ENCODE results near the gene NLRP6. TPM values are rescaled to one million over a fixed set of nuclear protein-coding genes. Genes with fewer than 3 reads are reported as not detected.

The NLRP6 gene
- polyA plus RNA-seq, 3 donors: 0.10 to 0.51 (median 0.24) TPM

DNA sequence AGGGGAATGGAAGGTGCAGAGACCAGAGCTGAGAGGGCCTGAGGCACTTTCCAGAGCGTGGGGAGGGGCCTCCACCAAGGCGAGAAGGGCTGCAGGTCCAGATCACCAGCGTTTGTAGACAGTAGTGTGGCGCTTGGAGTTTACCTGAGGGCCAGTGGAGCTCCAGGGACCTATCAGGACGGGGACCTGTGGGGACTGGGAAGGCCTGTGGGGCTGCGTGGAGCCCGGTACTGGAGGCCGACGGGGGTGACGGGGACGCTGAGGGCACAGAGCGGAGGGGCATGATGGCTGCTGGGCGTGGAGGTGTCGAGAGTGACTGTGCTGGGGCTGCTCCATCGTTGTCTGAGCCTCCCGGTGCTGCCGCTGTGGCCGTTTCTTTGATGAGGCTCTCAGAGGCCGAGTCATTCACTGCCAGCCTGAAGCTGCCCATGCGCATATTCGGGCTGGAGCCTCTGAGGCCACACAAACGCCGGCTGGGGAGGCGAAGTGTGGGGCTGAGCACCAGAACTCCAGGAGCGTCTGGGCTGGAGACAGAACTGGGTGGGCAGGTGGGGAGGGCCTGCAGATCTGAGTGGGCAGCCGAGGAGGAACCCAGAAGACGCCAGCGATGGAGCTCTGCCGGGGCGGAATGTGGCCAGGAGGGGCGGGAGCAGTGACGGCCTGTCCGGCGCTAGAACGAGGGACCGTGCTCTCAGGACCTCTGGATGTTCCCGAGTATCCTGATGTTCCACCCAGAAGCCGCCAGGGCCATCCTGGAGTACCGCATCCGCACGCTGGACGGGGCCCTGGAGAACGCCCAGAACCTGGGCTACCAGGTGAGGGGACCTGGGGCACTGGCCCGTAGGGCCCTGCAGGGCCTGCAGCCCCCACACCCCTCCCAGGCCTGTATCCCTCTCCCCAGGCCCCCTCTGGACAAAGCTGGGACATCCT lies 13.3 kb downstream of the NLRP6 start:
- peaks cover 14 to 20% of the 10 kb centered on the region in 2 donors for H3K4me1 ChIP-seq (ENCODE audit: control insufficient read depth in 1 of 2, insufficient read depth in 2 of 2, low read length in 2 of 2)
- no peaks in the 10 kb centered on the region for H3K36me3 ChIP-seq (replicated peaks in 1 of 2; ENCODE audit: control insufficient read depth in 1 of 2, insufficient read depth in 2 of 2, low read length in 2 of 2)
- peak overlapping the region in 1 of 2 donors; percentile 48 for H3K4me3 Mint-ChIP-seq
- H2AFZ ChIP-seq (ENCODE audit: insufficient read depth, low read depth, low read length, poor library complexity, severe bottlenecking): no peak overlapping the region
- H3K9ac ChIP-seq (ENCODE audit: insufficient read depth, low read length, poor library complexity, severe bottlenecking): no peak overlapping the region
- no peak overlapping the region for H3K4me2 ChIP-seq (replicated peaks; ENCODE audit: extremely low read depth, low read length, poor library complexity, severe bottlenecking)
- no peaks in the 10 kb centered on the region for H3K9me3 ChIP-seq (replicated peaks in 1 of 2; ENCODE audit: control insufficient read depth in 1 of 2, insufficient read depth in 1 of 2, low read length in 2 of 2)
- no peak overlapping the region for H3K27ac ChIP-seq (ENCODE audit: low read depth in 1 of 2, low read length in 2 of 2)
- no peaks in the 10 kb centered on the region for H3K79me2 ChIP-seq (ENCODE audit: insufficient read depth, low read length)
- H3K27me3 ChIP-seq (ENCODE audit: control insufficient read depth in 2 of 2, insufficient read depth in 2 of 2, low read length in 2 of 2): peaks cover 0 to 17% of the 10 kb centered on the region in 2 donors
- no peaks in the 10 kb centered on the region for H4K20me1 ChIP-seq (ENCODE audit: insufficient read depth, low read length)
- peaks cover 10 to 11% of the 10 kb centered on the region in 2 donors for H3K36me3 Mint-ChIP-seq
- intact Hi-C loops (cut with micrococcal nuclease): no loop called here
- H3K27me3 Mint-ChIP-seq (ENCODE audit: low read depth in 3 of 3): peaks cover 22 to 45% (median 29%) of the 10 kb centered on the region in 3 donors
- peak overlapping the region in 1 of 7 donors; percentile 57 for H3K27ac Mint-ChIP-seq
- H3K4me1 Mint-ChIP-seq: peaks cover 17% of the 10 kb centered on the region
- TF ChIP-seq, protein P1, sequence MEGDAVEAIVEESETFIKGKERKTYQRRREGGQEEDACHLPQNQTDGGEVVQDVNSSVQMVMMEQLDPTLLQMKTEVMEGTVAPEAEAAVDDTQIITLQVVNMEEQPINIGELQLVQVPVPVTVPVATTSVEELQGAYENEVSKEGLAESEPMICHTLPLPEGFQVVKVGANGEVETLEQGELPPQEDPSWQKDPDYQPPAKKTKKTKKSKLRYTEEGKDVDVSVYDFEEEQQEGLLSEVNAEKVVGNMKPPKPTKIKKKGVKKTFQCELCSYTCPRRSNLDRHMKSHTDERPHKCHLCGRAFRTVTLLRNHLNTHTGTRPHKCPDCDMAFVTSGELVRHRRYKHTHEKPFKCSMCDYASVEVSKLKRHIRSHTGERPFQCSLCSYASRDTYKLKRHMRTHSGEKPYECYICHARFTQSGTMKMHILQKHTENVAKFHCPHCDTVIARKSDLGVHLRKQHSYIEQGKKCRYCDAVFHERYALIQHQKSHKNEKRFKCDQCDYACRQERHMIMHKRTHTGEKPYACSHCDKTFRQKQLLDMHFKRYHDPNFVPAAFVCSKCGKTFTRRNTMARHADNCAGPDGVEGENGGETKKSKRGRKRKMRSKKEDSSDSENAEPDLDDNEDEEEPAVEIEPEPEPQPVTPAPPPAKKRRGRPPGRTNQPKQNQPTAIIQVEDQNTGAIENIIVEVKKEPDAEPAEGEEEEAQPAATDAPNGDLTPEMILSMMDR (IDR thresholded peaks at IDR 0.05): no peak
- peaks cover 0 to 9% (median 3%) of the 10 kb centered on the region in 7 donors for H3K9me3 Mint-ChIP-seq
- WGBS (ENCODE audit: insufficient coverage): 94% methylated on average over 44 of the region's 44 CpGs
- no peak overlapping the region for H3K4me3 ChIP-seq (replicated peaks in 1 of 3; ENCODE audit: low read depth in 2 of 3, low read length in 3 of 3)
- no peak for DNase-seq

DNA sequence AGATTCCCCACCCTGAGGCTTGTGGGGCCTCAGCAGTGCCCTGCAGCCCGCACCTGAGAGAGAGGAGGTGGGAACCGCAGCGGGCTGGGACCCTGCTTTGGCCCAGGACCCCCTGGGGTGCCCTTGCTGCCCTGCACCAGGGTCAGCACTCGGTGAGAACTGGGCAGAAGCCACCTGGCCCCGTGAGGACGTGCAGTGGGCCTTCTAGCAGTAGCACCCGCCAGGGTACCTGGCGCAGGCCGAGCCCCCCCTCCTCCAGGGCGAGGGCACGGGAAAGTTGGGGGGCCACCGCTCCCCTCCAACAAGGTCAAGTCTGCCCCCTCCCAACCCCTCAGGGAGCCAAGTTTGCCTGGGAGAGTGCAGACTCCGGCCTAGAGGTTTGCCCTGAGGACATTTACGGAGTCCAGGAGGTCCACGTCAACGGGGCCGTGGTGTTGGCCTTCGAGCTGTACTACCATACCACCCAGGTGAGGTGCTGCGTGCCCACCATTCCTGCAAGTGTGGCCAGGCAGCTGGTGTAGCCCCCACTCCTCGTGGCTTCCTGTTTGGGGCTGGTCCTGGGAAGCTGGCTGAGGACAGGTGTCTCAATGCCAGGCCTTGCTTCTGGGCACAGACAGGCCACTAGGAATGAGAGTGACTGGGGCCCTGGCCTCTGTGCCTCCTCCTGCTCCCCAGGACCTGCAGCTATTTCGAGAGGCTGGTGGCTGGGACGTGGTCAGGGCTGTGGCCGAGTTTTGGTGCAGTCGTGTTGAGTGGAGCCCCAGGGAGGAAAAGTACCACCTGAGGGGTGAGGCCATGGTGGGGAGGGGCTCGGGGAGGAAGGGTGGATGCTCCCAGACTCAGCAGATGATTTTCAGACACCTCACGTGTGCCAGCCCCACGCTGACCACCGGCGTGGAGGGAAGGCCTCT lies 14.3 kb downstream of the NLRP6 start:
- Histone ChIP-seq H3K36me3 (replicated peaks in 1 of 2; ENCODE audit: control insufficient read depth in 1 of 2, insufficient read depth in 2 of 2, low read length in 2 of 2) (no peaks in the 10 kb centered on the region), H3K9me3 (replicated peaks in 1 of 2; ENCODE audit: control insufficient read depth in 1 of 2, insufficient read depth in 1 of 2, low read length in 2 of 2) (no peaks in the 10 kb centered on the region), H2AFZ (ENCODE audit: insufficient read depth, low read depth, low read length, poor library complexity, severe bottlenecking) (no peak overlapping the region), H3K4me2 (replicated peaks; ENCODE audit: extremely low read depth, low read length, poor library complexity, severe bottlenecking) (no peak overlapping the region), H3K4me1 (ENCODE audit: control insufficient read depth in 1 of 2, insufficient read depth in 2 of 2, low read length in 2 of 2) (peaks cover 19 to 21% of the 10 kb centered on the region in 2 donors), H3K79me2 (ENCODE audit: insufficient read depth, low read length) (no peaks in the 10 kb centered on the region), H4K20me1 (ENCODE audit: insufficient read depth, low read length) (no peaks in the 10 kb centered on the region), H3K9ac (ENCODE audit: insufficient read depth, low read length, poor library complexity, severe bottlenecking) (no peak overlapping the region), H3K4me3 (replicated peaks in 1 of 3; ENCODE audit: low read depth in 2 of 3, low read length in 3 of 3) (no peak overlapping the region), H3K27ac (ENCODE audit: low read depth in 1 of 2, low read length in 2 of 2) (no peak overlapping the region), H3K27me3 (ENCODE audit: control insufficient read depth in 2 of 2, insufficient read depth in 2 of 2, low read length in 2 of 2) (peaks cover 0 to 10% of the 10 kb centered on the region in 2 donors)
- Mint-ChIP-seq H3K4me3 (no peak overlapping the region), H3K27ac (no peak overlapping the region), H3K27me3 (ENCODE audit: low read depth in 3 of 3) (peaks cover 15 to 43% (median 20%) of the 10 kb centered on the region in 3 donors), H3K9me3 (peaks cover 0 to 5% (median 3%) of the 10 kb centered on the region in 7 donors), H3K36me3 (peaks cover 7 to 10% of the 10 kb centered on the region in 2 donors), H3K4me1 (peaks cover 18% of the 10 kb centered on the region)
- intact Hi-C loops (cut with micrococcal nuclease): no loop called here
- DNase-seq: no peak
- WGBS (ENCODE audit: insufficient coverage): 94% methylated on average over 22 of the region's 29 CpGs
- TF ChIP-seq, protein P1 (IDR thresholded peaks at IDR 0.05): no peak

All from CD14-positive monocyte (primary cell).